ENCODE measurements around the gene HGFAC.

Gene HGFAC

DNA sequence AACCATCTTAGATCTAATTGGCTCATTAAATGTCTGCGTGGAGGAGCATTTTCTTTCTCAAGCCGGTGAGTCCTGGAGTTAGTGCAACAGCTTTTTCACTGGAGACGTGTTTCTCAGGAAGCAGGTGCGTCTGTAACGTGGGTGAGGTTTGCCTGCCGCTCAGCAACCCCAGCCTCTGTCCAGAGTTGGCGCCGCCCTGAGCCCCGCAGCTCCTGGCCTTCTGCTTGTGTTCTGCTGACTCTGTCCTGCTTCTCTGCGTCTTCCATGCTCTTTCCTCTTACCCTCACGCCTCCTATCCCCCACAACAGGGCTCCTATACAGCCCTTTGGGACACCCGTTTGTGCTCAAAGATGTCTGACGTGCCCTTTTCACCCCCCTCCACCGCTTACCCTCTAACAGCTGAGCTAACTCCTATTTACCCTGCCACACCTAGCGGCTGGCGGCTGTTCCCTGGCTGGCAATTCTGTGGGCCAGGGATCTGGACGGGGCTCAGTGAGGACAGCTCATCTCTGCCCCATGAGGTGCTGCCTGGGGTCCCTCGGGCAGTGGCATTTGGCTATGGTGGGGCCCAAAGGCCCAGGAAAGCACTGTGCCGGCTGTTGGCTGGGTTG, 40.1 kb downstream of the HGFAC start:
- Histone ChIP-seq H3K4me3 (IDR thresholded peaks at IDR 0.05; ENCODE audit: insufficient read depth, low read depth, low read length) (no peak overlapping the region), H3K9ac (no peak overlapping the region), H3K4me2 (no peak overlapping the region), H2AFZ (ENCODE audit: low read depth) (no peak overlapping the region), H4K20me1 (ENCODE audit: insufficient read depth) (no peaks in the 10 kb centered on the region), H3K27me3 (ENCODE audit: insufficient read depth, low read depth) (peaks cover 46% of the 10 kb centered on the region; the same call in 1 of the 2 replicates), H3K36me3 (ENCODE audit: insufficient read depth) (no peaks in the 10 kb centered on the region), H3K79me2 (ENCODE audit: insufficient read depth, low read depth) (no peaks in the 10 kb centered on the region), H3K27ac (no peak overlapping the region), H3K4me1 (ENCODE audit: low read depth, poor library complexity, severe bottlenecking) (no peaks in the 10 kb centered on the region)
- no peak for TF ChIP-seq CTCF (conservative IDR thresholded peaks at IDR 0.05; ENCODE audit: low read depth, low read length)

GRCh38 chr4:3482707-3483106, 40.9 kb downstream of the HGFAC start:
- TF ChIP-seq CTCF (conservative IDR thresholded peaks at IDR 0.05; ENCODE audit: low read depth, low read length) = no peak
- Histone ChIP-seq H3K4me2 (no peak overlapping the region), H3K36me3 (ENCODE audit: insufficient read depth) (no peaks in the 10 kb centered on the region), H2AFZ (ENCODE audit: low read depth) (no peak overlapping the region), H3K4me1 (ENCODE audit: low read depth, poor library complexity, severe bottlenecking) (no peaks in the 10 kb centered on the region), H3K79me2 (ENCODE audit: insufficient read depth, low read depth) (no peaks in the 10 kb centered on the region), H3K4me3 (IDR thresholded peaks at IDR 0.05; ENCODE audit: insufficient read depth, low read depth, low read length) (no peak overlapping the region), H4K20me1 (ENCODE audit: insufficient read depth) (no peaks in the 10 kb centered on the region), H3K9ac (no peak overlapping the region), H3K27me3 (ENCODE audit: insufficient read depth, low read depth) (peaks cover 42% of the 10 kb centered on the region; the same call in 1 of the 2 replicates), H3K27ac (no peak overlapping the region)

- TF ChIP-seq CTCF (conservative IDR thresholded peaks at IDR 0.05; ENCODE audit: low read depth, low read length) = no peak
- no peak overlapping the region for H2AFZ ChIP-seq (ENCODE audit: low read depth)
- H3K4me3 ChIP-seq (IDR thresholded peaks at IDR 0.05; ENCODE audit: insufficient read depth, low read depth, low read length) = no peak overlapping the region
- no peak overlapping the region for H3K27ac ChIP-seq
- no peak overlapping the region for H3K9ac ChIP-seq
- H3K4me1 ChIP-seq (ENCODE audit: low read depth, poor library complexity, severe bottlenecking) = no peaks in the 10 kb centered on the region
- H3K79me2 ChIP-seq (ENCODE audit: insufficient read depth, low read depth) = no peaks in the 10 kb centered on the region
- no peaks in the 10 kb centered on the region for H4K20me1 ChIP-seq (ENCODE audit: insufficient read depth)
- H3K27me3 ChIP-seq (ENCODE audit: insufficient read depth, low read depth) = peaks cover 36% of the 10 kb centered on the region; the same call in 1 of the 2 replicates
- no peak overlapping the region for H3K4me2 ChIP-seq
- H3K36me3 ChIP-seq (ENCODE audit: insufficient read depth) = no peaks in the 10 kb centered on the region
These were observed 41.7 kb downstream of the HGFAC start for GRCh38 chr4:3483471-3483921.

- Histone ChIP-seq H3K9ac (no peak overlapping the region), H3K27me3 (ENCODE audit: insufficient read depth, low read depth) (peaks cover 28% of the 10 kb centered on the region; the same call in 1 of the 2 replicates)
These were observed 42.5 kb downstream of the HGFAC start for GRCh38 chr4:3484057-3484973.

More at GRCh38 chr4:3484057-3484973, 42.5 kb downstream of the HGFAC start:
- Histone ChIP-seq H2AFZ (ENCODE audit: low read depth) (no peak overlapping the region), H3K4me2 (no peak overlapping the region), H3K4me1 (ENCODE audit: low read depth, poor library complexity, severe bottlenecking) (no peaks in the 10 kb centered on the region), H3K27ac (no peak overlapping the region), H3K79me2 (ENCODE audit: insufficient read depth, low read depth) (no peaks in the 10 kb centered on the region), H3K36me3 (ENCODE audit: insufficient read depth) (no peaks in the 10 kb centered on the region), H4K20me1 (ENCODE audit: insufficient read depth) (no peaks in the 10 kb centered on the region), H3K4me3 (IDR thresholded peaks at IDR 0.05; ENCODE audit: insufficient read depth, low read depth, low read length) (no peak overlapping the region)
- TF ChIP-seq CTCF (conservative IDR thresholded peaks at IDR 0.05; ENCODE audit: low read depth, low read length) = no peak
